Fibroblast of peridontal ligament (primary cell): ENCODE measurements around the gene HHIP.

Experiments
- DNase-seq: peaks from one replicate; pipeline ENCODE4 v3.0.0-alpha.2; 2010; ENCODE audit errors: extremely low read depth

HHIP gene

DNA sequence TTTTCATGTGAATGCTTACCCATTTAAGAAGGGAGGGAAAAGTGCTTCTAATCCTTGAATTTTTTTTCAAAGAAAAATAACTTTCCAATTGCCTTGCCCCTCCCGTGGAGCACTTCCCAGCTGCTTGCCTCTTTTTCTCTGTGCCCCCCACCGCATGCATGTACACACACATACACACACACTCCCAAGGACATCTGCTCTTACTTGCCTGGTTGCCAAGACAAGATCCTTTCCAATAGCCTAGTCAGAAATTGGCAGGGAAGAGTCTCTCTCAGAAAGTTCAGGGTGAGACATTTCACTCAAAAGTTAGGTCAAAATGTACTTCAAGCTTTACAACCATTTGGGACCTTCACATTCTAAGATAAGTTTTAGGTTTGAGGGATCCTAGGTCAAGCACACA is 10.9 kb downstream of the HHIP start:
- peak; percentile 32 for DNase-seq

DNA sequence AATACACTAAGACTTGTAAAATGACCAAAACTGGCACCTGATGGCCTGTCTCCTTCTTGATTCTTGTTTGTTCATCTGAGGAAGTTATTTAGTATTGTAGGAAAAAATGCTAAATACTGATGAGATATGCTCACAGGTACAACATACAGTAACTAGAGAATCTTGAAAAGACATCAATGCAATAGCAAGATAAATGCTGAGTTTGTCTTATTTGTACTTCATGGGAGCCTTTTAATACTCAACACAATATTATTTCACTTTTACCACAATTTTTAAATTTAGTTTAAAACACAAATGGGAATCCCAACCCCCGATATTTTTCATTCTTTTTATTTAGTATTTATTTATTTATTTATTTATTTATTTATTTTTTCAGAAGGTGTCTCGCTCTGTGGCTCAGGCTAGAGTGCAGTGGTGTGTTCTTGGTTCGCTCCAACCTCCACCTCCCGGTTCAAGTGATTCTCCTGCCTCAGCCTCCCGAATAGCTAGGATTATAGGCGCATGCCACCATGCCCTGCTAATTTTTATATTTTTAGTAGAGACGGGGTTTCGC is 12.1 kb downstream of the HHIP start:
- DNase-seq: no peak

DNA sequence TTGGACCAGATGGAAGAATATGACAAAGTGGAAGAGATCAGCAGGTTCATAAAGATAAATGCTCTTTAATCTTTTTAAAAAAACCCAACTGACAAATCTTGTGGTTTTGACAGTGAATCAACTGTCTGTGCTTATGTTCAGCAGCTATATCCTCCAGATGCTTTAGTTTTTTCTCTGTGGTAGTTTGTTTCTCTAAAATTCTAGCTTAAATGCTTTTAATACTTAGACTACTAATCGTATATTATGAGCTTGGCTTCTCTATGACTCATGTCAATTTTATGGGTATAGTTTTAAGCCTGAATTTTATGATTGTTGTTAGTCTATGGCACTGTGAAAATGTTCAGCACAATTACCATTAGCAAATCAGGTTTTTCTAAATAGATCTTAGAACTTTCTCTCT is 12.9 kb downstream of the HHIP start:
- DNase-seq: no peak

DNA sequence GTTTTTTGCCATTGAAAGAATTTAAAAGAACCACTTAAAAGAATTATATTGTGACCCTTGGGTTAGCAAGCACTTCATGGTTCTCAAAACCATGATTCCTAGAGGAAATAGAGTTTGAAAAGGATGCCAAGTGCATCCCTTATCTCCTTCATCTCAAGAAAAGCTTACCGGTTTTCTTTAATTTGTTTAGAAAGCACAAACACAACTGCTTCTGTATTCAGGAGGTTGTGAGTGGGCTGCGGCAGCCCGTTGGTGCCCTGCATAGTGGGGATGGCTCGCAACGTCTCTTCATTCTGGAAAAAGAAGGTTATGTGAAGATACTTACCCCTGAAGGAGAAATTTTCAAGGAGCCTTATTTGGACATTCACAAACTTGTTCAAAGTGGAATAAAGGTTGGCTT is 13.5 kb downstream of the HHIP start:
- DNase-seq: no peak

GRCh38 chr4:144663834-144664475 is 18.0 kb downstream of the HHIP start:
- DNase-seq: no peak

GRCh38 chr4:144666539-144667175 is 20.7 kb downstream of the HHIP start:
- DNase-seq: peak; percentile 29

DNA sequence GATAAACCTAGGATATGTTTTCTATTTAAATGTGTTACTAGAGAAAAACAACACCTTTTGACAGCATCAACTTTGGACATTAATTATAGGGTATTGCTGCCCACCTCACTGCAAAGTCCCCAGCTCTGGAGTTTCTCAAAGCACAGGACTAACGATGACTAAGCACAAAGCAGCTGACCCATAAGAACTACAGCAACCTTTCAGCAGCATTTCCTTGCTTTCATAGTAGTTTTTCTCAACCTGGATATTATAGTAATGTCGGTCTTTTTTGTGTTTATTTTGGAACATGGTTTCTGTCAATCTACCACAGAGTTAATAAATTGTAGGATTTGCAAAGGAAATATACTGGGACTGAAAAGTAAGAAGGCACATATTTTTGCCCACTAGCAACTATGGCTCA is 21.5 kb downstream of the HHIP start:
- DNase-seq: no peak

DNA sequence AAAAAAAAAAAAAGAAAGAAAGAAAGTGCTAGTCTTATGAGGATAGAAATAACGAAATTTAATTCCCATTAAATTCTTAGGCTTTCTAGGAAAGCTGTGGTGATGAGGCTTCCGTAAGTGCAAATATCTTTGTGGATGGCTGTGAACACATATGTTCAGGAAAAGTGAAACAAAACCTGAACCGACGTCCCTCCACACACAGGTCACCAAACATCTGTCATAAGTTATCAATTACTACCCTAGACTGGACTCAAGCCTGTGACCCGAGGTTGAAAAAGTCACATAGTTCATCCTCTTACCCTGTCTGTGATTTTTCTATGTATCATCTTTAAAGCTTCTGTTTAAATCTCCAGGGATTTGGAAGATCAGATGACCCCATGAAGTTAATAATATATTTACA is 24.8 kb downstream of the HHIP start:
- DNase-seq: no peak

GRCh38 chr4:144674711-144675110 is 28.8 kb downstream of the HHIP start:
- no peak for DNase-seq

GRCh38 chr4:144681806-144682205 is 35.9 kb downstream of the HHIP start:
- no peak for DNase-seq

GRCh38 chr4:144683516-144683915 is 37.6 kb downstream of the HHIP start:
- DNase-seq: no peak

- DNase-seq: peak; percentile 8
Observed at GRCh38 chr4:144685911-144686310, 40.0 kb downstream of the HHIP start.

DNA sequence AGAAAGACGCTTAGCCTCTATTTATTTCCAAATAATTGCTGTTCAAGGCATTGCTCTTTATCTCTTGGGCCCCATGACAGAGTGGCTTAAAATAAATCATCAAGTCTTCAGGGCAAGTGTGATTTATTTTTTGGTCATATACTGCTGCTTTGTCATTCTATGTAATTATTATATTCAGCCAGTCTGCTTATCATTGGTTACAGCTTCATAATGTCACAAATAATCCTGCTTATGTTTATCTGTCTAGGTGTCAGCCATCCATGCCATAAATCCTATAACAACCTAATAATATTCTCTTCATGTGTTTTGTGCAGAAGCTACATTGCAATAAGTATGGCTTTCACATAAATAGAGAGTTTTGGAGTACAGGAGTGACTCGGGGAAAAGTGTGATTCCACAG is 41.0 kb downstream of the HHIP start:
- no peak for DNase-seq

DNA sequence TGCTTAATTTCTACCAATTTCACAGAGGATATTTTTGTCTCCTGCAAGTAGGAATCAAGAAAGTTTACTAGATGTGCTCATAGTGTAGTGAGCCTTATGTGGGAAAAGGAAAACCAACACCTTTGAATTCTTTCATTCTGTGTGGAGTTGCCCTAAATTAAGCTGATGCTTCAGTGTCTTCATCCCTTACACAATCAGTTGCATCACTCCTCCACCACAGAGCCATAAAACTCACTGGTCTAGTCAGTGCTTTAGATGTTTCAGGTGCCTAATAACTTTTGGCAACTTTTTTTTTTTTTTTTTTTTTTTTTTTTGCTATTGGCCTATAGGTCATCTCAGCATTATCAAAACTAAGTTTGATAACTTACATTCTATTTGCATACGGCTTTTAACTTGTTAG is 41.5 kb downstream of the HHIP start:
- no peak for DNase-seq

DNA sequence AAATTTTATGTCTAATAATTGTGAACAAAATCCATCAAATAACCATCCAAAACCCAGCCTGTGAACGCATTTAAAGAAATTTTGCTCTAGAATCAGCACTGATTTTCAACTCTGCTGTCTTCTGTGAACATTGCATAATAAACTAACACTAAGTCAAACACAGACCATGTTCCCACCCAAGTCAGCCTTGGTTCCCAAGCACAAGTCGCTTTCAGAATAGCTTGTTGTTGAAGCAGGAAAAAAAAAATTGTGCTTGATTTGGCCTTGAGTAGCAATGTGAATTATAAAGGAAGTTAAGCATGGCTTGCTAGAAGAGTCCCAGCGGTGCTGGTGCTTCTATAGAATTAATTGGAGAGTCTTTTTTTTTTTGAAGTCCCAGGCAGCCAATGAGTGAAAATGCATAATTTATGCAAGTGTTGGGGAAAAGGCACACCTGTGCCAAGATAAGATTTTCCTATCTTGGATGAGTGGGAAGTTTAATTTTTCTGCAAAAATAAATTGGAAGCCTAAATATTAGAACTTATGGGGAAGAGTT is 42.1 kb downstream of the HHIP start:
- no peak for DNase-seq

- no peak for DNase-seq
Observed at GRCh38 chr4:144689125-144689524, 43.2 kb downstream of the HHIP start.

DNA sequence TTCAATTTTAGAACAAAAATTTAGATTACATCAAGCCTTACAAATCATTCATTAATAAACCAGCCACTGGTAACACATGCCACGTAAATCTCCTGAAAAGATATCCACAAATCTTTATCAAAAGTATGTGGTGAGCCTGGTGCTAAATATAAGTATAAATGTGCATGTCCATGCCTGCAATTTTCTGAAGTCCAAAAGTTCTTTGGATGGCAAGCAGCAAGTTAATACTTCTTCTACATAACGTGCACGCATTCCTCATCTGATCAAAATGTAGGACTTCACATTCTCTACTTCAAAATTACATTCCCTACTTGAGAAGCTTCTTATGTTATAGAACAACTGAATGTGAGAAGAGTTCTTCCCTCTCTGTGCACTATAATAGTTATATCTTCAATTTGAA is 49.8 kb downstream of the HHIP start:
- no peak for DNase-seq

- no peak for DNase-seq
Observed at GRCh38 chr4:144696376-144696775, 50.4 kb downstream of the HHIP start.

DNA sequence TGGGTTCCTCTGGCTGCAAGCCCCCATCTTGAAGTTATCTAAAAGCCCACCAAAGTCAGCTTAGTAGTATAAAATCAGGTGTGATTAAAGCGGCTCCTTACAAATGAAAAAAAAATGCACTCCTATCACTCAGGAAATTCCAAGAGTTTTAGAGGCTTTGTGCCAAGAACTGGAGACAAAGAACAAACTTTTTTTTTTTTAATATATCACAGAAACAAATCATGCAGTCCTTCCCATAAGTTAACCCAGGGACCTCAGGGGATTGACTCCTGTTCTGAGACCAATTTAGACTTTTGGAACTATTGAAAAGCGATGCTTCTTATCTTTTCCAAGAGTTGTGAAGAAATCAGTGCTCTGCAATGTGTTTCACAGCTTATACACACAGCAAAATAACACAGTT is 53.6 kb downstream of the HHIP start:
- no peak for DNase-seq

DNA sequence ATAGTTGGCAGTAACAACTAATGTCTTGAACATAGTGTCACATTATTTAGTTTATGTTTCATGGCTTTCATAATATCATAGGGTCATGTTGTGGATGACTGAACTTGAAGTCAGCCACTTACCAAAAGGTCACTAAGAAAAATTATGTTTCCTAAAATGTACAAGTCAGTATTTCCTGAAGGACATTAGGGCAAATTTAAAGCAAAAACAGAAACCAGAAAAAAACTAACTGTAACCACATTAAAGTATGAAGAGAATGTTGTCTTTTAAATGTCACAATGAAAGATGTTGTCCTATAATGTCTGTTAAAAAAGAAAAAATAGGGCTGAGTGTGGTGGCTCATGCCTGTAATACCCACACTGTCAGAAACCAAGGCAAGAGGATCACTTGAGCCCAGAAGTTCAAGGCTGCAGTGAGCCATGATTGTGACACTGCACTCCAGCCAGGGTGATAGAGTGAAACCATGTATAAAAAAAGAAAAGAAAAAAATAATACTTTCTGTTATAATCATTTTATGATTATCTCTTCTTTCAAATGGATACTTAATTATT is 55.8 kb downstream of the HHIP start:
- no peak for DNase-seq

GRCh38 chr4:144703494-144703893 is 57.5 kb downstream of the HHIP start:
- DNase-seq: no peak

DNA sequence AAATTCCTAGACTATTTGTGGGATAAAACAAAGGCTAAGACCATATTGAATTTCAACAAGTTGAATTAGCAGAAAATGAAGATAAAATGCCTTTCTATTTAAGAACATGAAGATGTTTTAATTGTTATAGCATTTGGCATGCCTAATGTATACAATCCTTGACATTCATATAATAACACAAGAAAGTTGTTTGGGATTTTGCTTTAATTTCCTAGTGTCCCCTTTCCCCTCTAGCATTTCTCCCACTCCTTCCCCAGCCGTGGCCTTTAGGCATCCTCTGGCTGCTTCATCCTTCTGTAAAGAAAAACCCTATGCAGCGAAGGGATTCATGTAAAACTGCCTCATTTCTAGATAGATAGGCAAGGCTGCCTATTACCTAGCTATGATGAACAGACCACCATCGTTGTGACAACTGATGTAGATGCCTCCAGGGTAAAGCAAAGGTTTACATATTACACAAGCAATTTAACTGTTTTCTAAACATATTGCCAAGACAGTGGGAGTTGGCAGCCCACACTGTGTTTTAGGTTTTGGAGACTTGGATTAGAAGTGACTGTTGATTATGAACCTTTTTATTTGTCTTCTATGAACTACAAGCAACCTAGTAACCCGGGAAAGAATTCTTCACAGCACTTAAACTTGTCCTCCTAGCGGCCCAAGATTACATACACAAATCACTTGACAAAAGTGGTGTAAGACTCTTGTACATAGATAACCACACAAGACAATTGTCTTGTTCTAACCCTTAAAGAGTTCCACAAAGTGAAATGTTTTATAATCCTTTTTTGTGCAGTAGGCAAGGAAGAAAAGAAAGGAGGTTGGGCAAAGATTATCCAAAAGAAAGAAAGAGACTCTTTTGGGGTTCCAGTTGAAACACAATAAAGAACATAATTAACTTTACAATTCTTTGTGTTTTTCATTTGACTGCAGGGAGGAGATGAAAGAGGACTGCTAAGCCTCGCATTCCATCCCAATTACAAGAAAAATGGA is 59.9 kb downstream of the HHIP start:
- no peak for DNase-seq
